Tibial nerve (tissue), 4 donors: Measurements from ENCODE around the gene MYCN.

ENCODE experiments used
- EP300 ChIP-seq, 2 donors: sonication (generic); formaldehyde crosslinking; IDR thresholded peaks; one replicate each; pipeline ENCODE4 v1.6.1; 2017; ENCODE audit warnings: antibody characterized with exemption in 2 of 2, mild to moderate bottlenecking in 1 of 2
- POLR2A ChIP-seq, 2 donors: fragments of 450-650 bp; IDR thresholded peaks; one replicate each; pipeline ENCODE4 v1.6.1; 2017; ENCODE audit warnings: antibody characterized with exemption in 2 of 2, mild to moderate bottlenecking in 2 of 2, moderate library complexity in 2 of 2
- TF ChIP-seq, protein P1 (sequence below), 5 experiments: fragments of 200-600 bp in 3 of 5; fragments of 450-650 bp in 2 of 5; sonication (generic) in 3 of 5; IDR thresholded peaks; one replicate each; pipeline ENCODE4 v1.5.1; 2016 to 2019; ENCODE audit warnings: antibody characterized with exemption in 5 of 5, mild to moderate bottlenecking in 3 of 5, moderate library complexity in 2 of 5

- TF ChIP-seq POLR2A (IDR thresholded peaks at IDR 0.05) (no peak), EP300 (IDR thresholded peaks at IDR 0.05) (no peak)
- TF ChIP-seq, protein P1, sequence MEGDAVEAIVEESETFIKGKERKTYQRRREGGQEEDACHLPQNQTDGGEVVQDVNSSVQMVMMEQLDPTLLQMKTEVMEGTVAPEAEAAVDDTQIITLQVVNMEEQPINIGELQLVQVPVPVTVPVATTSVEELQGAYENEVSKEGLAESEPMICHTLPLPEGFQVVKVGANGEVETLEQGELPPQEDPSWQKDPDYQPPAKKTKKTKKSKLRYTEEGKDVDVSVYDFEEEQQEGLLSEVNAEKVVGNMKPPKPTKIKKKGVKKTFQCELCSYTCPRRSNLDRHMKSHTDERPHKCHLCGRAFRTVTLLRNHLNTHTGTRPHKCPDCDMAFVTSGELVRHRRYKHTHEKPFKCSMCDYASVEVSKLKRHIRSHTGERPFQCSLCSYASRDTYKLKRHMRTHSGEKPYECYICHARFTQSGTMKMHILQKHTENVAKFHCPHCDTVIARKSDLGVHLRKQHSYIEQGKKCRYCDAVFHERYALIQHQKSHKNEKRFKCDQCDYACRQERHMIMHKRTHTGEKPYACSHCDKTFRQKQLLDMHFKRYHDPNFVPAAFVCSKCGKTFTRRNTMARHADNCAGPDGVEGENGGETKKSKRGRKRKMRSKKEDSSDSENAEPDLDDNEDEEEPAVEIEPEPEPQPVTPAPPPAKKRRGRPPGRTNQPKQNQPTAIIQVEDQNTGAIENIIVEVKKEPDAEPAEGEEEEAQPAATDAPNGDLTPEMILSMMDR (IDR thresholded peaks at IDR 0.05) = no peak
Measured at GRCh38 chr2:15925819-15926218, 14.5 kb upstream of the MYCN start.
